ENCODE results near the gene TPSAB1. TPM values are rescaled to one million over a fixed set of nuclear protein-coding genes. Genes with fewer than 3 reads are reported as not detected.

The TPSAB1 gene
- total RNA-seq, 1 experiment from 2014 or later = not detected

DNA sequence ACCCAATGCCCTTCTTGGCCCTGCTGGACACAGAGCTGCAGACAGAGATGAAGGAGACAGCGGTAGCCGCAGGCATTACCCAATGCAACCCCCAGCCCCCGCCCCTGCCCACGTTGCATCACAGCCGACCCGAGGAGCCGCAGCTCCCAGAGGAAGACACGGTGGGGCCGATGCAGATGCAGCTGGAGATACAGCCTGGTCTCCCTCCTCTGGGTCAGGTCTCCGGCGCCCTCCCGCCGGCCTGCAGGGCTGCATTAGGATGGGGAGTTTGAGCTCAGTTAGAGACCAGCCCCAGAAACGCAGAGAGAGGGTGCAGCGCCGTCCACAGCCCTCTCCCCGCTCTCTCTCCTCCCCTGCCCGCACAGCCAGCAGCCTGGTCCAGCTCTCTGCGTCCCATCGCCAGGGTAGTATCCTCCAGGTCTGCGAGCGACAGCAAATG, 49.6 kb downstream of the TPSAB1 start:
- no peaks in the 10 kb centered on the region for H3K4me1 Mint-ChIP-seq (ENCODE audit: insufficient read depth, unreplicated experiment)
- POLR2A ChIA-PET = interaction anchor here (0.6 kb wide), 1 partner anchor 35 kb away, joined by 4 read pairs; no protein-coding TSS in a partner anchor

DNA sequence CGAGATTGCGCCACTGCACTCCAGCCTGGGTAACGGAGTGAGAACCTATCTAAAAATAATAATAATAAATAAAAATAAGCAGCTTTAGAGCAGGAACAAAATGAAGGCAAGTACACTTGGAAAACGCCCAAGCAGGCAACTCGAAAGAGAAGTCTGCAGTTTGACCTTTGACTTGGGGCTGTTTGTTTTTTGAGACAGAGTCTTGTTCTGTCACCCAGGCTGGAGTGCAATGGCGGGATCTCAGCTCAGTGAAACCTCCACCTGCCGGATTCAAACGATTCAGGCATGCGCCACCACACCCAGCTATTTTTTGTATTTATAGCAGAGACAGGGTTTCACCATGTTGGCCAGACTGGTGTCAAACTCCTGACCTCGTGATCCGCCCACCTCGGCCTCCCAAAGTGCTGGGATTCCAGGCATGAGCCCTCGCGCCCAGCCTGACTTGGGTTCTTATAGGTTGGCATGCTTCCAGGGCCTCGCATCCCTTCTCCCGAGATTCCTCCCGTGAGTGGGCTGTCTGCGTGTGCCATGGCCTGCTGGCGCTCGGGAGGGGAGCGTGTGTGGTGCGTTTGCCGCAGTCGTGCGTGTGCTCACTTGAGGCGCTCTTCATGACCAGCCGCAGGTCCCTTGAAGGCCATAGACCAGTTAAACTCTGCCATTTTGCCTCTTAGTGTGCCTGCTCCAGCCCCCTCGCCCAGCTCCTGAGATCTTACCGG, 50.5 kb downstream of the TPSAB1 start:
- CTCF ChIA-PET = no interaction called here
- TF ChIP-seq, protein P1, sequence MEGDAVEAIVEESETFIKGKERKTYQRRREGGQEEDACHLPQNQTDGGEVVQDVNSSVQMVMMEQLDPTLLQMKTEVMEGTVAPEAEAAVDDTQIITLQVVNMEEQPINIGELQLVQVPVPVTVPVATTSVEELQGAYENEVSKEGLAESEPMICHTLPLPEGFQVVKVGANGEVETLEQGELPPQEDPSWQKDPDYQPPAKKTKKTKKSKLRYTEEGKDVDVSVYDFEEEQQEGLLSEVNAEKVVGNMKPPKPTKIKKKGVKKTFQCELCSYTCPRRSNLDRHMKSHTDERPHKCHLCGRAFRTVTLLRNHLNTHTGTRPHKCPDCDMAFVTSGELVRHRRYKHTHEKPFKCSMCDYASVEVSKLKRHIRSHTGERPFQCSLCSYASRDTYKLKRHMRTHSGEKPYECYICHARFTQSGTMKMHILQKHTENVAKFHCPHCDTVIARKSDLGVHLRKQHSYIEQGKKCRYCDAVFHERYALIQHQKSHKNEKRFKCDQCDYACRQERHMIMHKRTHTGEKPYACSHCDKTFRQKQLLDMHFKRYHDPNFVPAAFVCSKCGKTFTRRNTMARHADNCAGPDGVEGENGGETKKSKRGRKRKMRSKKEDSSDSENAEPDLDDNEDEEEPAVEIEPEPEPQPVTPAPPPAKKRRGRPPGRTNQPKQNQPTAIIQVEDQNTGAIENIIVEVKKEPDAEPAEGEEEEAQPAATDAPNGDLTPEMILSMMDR (IDR thresholded peaks at IDR 0.05; ENCODE audit: unreplicated experiment) = no peak
- no peak overlapping the region for H3K4me3 Mint-ChIP-seq (ENCODE audit: unreplicated experiment)

More for the DNA sequence above, 49.6 kb downstream of the TPSAB1 start:
- DNase-seq (ENCODE audit: unreplicated experiment) = no peak
- Mint-ChIP-seq H3K4me3 (ENCODE audit: unreplicated experiment) (no peak overlapping the region), H3K27ac (ENCODE audit: low read depth, unreplicated experiment) (no peak overlapping the region), H3K9me3 (ENCODE audit: unreplicated experiment) (no peaks in the 10 kb centered on the region), H3K27me3 (ENCODE audit: insufficient read depth, unreplicated experiment) (no peaks in the 10 kb centered on the region), H3K36me3 (ENCODE audit: insufficient read depth, unreplicated experiment) (no peaks in the 10 kb centered on the region)
- BruUV-seq (replicated peaks) = no TSS peak
- CTCF ChIA-PET = interaction anchor here (0.5 to 0.7 kb wide), 2 partner anchors 189 to 994 kb away, joined by 4 to 5 read pairs; no protein-coding TSS in a partner anchor
- TF ChIP-seq, protein P1 (IDR thresholded peaks at IDR 0.05; ENCODE audit: unreplicated experiment) = no peak
- intact Hi-C loops (cut with micrococcal nuclease) = no loop called here

DNA sequence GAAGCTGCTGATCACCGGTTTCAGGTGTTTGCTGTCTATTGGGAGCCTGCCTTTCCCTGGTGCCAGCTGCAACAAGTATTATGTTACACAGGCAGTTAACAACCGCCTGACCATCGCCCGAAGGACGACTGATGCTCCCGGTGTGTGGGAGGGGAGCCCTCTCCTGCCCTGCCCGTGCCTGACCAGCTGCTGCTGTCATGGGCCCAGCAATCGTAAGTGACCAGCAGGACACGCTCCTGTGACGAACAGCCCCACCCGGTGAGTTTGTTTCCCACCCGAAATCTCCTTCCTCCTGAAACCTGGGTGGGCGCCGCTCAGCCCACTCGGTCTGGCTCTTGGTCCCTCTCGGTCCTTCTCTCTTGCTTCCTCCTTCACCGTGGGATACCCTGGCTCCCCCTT, 51.1 kb downstream of the TPSAB1 start:
- ChIA-PET CTCF (no interaction called here), POLR2A (interaction anchor here (0.7 kb wide), 1 partner anchor 247 kb away, joined by 3 read pairs; no protein-coding TSS in a partner anchor)
- no peak for DNase-seq (ENCODE audit: unreplicated experiment)
- no peak overlapping the region for H3K4me3 Mint-ChIP-seq (ENCODE audit: unreplicated experiment)
- H3K4me1 Mint-ChIP-seq (ENCODE audit: insufficient read depth, unreplicated experiment) = peaks cover under 1% of the 10 kb centered on the region
- no TSS peak for BruUV-seq (replicated peaks)
- H3K36me3 Mint-ChIP-seq (ENCODE audit: insufficient read depth, unreplicated experiment) = no peaks in the 10 kb centered on the region
- intact Hi-C loops (cut with micrococcal nuclease) = no loop called here
- H3K9me3 Mint-ChIP-seq (ENCODE audit: unreplicated experiment) = no peaks in the 10 kb centered on the region
- H3K27me3 Mint-ChIP-seq (ENCODE audit: insufficient read depth, unreplicated experiment) = no peaks in the 10 kb centered on the region
- no peak overlapping the region for H3K27ac Mint-ChIP-seq (ENCODE audit: low read depth, unreplicated experiment)
- TF ChIP-seq, protein P1 (IDR thresholded peaks at IDR 0.05; ENCODE audit: unreplicated experiment) = no peak

More for the DNA sequence above, 50.5 kb downstream of the TPSAB1 start:
- H3K27me3 Mint-ChIP-seq (ENCODE audit: insufficient read depth, unreplicated experiment) = no peaks in the 10 kb centered on the region
- H3K4me1 Mint-ChIP-seq (ENCODE audit: insufficient read depth, unreplicated experiment) = no peaks in the 10 kb centered on the region
- POLR2A ChIA-PET = interaction anchor here (0.7 kb wide), 1 partner anchor 247 kb away, joined by 3 read pairs; no protein-coding TSS in a partner anchor
- H3K27ac Mint-ChIP-seq (ENCODE audit: low read depth, unreplicated experiment) = no peak overlapping the region
- no peaks in the 10 kb centered on the region for H3K9me3 Mint-ChIP-seq (ENCODE audit: unreplicated experiment)
- H3K36me3 Mint-ChIP-seq (ENCODE audit: insufficient read depth, unreplicated experiment) = no peaks in the 10 kb centered on the region
- intact Hi-C loops (cut with micrococcal nuclease) = no loop called here
- no TSS peak for BruUV-seq (replicated peaks)
- no peak for DNase-seq (ENCODE audit: unreplicated experiment)

Other genes starting within 250 kb of the TPSAB1 start
- gene SSTR5, start 168.0 kb upstream of the TPSAB1 start, total RNA-seq (2022) = not detected in 2 replicates
- gene C1QTNF8, start 144.5 kb upstream of the TPSAB1 start, total RNA-seq (2022) = not detected in 2 replicates
- not detected in 2 replicates for gene CACNA1H, start 87.6 kb upstream of the TPSAB1 start, total RNA-seq (2022)
- not detected in 2 replicates for gene TPSG1, start 15.4 kb upstream of the TPSAB1 start, total RNA-seq (2022)
- gene TPSB2, start 10.5 kb upstream of the TPSAB1 start, total RNA-seq (2022) = not detected in 2 replicates
- gene TPSD1, start 15.4 kb downstream of the TPSAB1 start, total RNA-seq (2022) = not detected in 2 replicates
- gene UBE2I, start 68.9 kb downstream of the TPSAB1 start, total RNA-seq (2022) = 163 and 172 TPM in 2 replicates
- gene BAIAP3, start 92.9 kb downstream of the TPSAB1 start, total RNA-seq (2022) = 0.49 and 0.75 TPM in 2 replicates
- gene TSR3, start 111.2 kb downstream of the TPSAB1 start, total RNA-seq (2022) = 49.6 and 58.2 TPM in 2 replicates
- gene GNPTG, start 111.2 kb downstream of the TPSAB1 start, total RNA-seq (2022) = 37.6 and 41.6 TPM in 2 replicates
- 12.3 and 13.4 TPM in 2 replicates for gene UNKL, start 174.0 kb downstream of the TPSAB1 start, total RNA-seq (2022)
- gene UQCC4, start 180.0 kb downstream of the TPSAB1 start, total RNA-seq (2022) = 19.1 and 21.4 TPM in 2 replicates
- not detected in 2 replicates for gene PERCC1, start 190.4 kb downstream of the TPSAB1 start, total RNA-seq (2022)
- 0.28 and 1.2 TPM in 2 replicates for gene CCDC154, start 203.9 kb downstream of the TPSAB1 start, total RNA-seq (2022)
- 60.0 and 69.5 TPM in 2 replicates for gene CLCN7, start 234.3 kb downstream of the TPSAB1 start, total RNA-seq (2022)
- not detected in 2 replicates for gene PTX4, start 248.2 kb downstream of the TPSAB1 start, total RNA-seq (2022)

All from MCF 10A (cell line).